ENCODE data around the gene CAMK1D.

- TF ChIP-seq EZH2 (IDR thresholded peaks at IDR 0.05; ENCODE audit: borderline replicate concordance) (no peak), EZH2phosphoT487 (IDR thresholded peaks at IDR 0.05; ENCODE audit: low read depth, severe bottlenecking, unreplicated experiment) (no peak)
- TF ChIP-seq, protein P1, sequence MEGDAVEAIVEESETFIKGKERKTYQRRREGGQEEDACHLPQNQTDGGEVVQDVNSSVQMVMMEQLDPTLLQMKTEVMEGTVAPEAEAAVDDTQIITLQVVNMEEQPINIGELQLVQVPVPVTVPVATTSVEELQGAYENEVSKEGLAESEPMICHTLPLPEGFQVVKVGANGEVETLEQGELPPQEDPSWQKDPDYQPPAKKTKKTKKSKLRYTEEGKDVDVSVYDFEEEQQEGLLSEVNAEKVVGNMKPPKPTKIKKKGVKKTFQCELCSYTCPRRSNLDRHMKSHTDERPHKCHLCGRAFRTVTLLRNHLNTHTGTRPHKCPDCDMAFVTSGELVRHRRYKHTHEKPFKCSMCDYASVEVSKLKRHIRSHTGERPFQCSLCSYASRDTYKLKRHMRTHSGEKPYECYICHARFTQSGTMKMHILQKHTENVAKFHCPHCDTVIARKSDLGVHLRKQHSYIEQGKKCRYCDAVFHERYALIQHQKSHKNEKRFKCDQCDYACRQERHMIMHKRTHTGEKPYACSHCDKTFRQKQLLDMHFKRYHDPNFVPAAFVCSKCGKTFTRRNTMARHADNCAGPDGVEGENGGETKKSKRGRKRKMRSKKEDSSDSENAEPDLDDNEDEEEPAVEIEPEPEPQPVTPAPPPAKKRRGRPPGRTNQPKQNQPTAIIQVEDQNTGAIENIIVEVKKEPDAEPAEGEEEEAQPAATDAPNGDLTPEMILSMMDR (IDR thresholded peaks at IDR 0.05; ENCODE audit: poor library complexity) = no peak
These were observed 284.7 kb downstream of the CAMK1D start for GRCh38 chr10:12633776-12634620.

All from hepatocyte (in vitro differentiated cells).